Iris pigment epithelial cell (primary cell): ENCODE measurements around the gene TMEM26.
"Not testable (repeated sequence)": the region's sequence is repeated elsewhere in the genome, so short reads cannot be mapped to it uniquely, and the experiment has no call there.

Experiments used
- DNase-seq: peaks from one replicate; pipeline ENCODE4 v3.0.0-alpha.2; 2011; ENCODE audit warnings: low read depth

TMEM26 gene

GRCh38 chr10:61398366-61399129, 54.6 kb downstream of the TMEM26 start:
- no peak for DNase-seq

GRCh38 chr10:61397175-61397986, 55.8 kb downstream of the TMEM26 start:
- DNase-seq: peak; percentile 84

- DNase-seq: no peak
Observed at GRCh38 chr10:61391281-61391680, 61.9 kb downstream of the TMEM26 start.

- DNase-seq: no peak
Observed at GRCh38 chr10:61390851-61391250, 62.3 kb downstream of the TMEM26 start.

- no peak for DNase-seq
Observed at GRCh38 chr10:61389887-61390286, 63.3 kb downstream of the TMEM26 start.

GRCh38 chr10:61388986-61389385, 64.2 kb downstream of the TMEM26 start:
- DNase-seq: not testable (repeated sequence)

- DNase-seq: no peak
Observed at GRCh38 chr10:61385231-61386001, 67.8 kb downstream of the TMEM26 start.

- DNase-seq: not testable (repeated sequence)
Observed at GRCh38 chr10:61381153-61381552, 72.0 kb downstream of the TMEM26 start.

- DNase-seq: no peak
Observed at GRCh38 chr10:61378865-61379264, 74.3 kb downstream of the TMEM26 start.

GRCh38 chr10:61376908-61377368, 76.2 kb downstream of the TMEM26 start:
- DNase-seq: no peak

GRCh38 chr10:61376377-61376776, 76.8 kb downstream of the TMEM26 start:
- no peak for DNase-seq

GRCh38 chr10:61366365-61366764, 86.8 kb downstream of the TMEM26 start:
- DNase-seq: no peak

GRCh38 chr10:61364619-61365018, 88.6 kb downstream of the TMEM26 start:
- DNase-seq: no peak

GRCh38 chr10:61363006-61363405, 90.2 kb downstream of the TMEM26 start:
- no peak for DNase-seq

- no peak for DNase-seq
Observed at GRCh38 chr10:61359452-61359851, 93.7 kb downstream of the TMEM26 start.

- no peak for DNase-seq
Observed at GRCh38 chr10:61357687-61358086, 95.5 kb downstream of the TMEM26 start.
